GM10266 (cell line): ENCODE results near the gene FBXL20.
"Not testable (repeated sequence)": the region's sequence is repeated elsewhere in the genome, so short reads cannot be mapped to it uniquely, and the experiment has no call there.

Source experiments
- DNase-seq: peaks from one replicate; pipeline ENCODE4 v3.0.0; 2012; ENCODE audit errors: extremely low spot score
- TF ChIP-seq, protein P1 (sequence below): IDR thresholded peaks from 2 replicates; pipeline ENCODE4 v1.5.1; 2012; ENCODE audit warnings: mild to moderate bottlenecking, low read depth; ENCODE audit not compliant: control insufficient read depth, insufficient read depth; ENCODE audit errors: missing control alignments

Gene FBXL20

DNA sequence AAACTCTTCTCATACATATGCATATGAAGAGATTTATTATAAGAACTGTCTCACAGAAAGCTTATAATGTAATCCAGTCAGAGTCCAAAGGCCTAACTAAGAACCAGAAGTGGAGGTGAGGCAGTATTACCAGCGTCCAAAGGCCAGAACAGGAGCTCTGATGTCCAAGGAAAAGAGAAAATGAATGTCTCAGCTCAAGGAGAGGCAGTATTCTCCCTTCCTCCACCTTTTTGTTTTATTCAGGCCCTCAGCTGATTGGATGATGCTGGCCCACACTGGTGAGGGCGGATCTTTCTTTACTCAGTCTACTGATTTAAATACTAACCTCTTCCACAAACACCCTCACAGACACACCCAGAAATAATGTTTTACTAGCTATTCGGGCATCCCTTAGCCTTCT is 43.4 kb downstream of the FBXL20 start:
- DNase-seq: no peak
- TF ChIP-seq, protein P1, sequence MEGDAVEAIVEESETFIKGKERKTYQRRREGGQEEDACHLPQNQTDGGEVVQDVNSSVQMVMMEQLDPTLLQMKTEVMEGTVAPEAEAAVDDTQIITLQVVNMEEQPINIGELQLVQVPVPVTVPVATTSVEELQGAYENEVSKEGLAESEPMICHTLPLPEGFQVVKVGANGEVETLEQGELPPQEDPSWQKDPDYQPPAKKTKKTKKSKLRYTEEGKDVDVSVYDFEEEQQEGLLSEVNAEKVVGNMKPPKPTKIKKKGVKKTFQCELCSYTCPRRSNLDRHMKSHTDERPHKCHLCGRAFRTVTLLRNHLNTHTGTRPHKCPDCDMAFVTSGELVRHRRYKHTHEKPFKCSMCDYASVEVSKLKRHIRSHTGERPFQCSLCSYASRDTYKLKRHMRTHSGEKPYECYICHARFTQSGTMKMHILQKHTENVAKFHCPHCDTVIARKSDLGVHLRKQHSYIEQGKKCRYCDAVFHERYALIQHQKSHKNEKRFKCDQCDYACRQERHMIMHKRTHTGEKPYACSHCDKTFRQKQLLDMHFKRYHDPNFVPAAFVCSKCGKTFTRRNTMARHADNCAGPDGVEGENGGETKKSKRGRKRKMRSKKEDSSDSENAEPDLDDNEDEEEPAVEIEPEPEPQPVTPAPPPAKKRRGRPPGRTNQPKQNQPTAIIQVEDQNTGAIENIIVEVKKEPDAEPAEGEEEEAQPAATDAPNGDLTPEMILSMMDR: no peak

DNA sequence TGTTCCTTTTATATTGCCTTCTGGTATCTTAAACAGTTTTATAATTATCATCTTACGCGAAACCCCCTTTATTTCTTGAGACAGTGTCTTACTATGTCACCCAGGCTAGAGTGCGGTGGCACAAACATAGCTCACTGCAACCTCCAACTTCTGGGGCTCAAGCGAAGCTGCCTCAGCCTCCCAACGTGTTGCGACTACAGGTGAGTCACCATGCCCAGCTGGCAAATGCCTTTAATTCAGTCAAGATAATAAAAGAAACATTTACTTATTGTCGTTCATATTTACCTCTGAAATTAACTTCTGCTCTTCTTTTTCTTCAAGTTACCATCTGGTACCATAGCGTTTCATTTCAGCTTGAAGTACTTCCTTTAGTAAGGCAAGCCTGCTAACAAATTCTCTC is 43.9 kb downstream of the FBXL20 start:
- no peak for DNase-seq
- TF ChIP-seq, protein P1: no peak

DNA sequence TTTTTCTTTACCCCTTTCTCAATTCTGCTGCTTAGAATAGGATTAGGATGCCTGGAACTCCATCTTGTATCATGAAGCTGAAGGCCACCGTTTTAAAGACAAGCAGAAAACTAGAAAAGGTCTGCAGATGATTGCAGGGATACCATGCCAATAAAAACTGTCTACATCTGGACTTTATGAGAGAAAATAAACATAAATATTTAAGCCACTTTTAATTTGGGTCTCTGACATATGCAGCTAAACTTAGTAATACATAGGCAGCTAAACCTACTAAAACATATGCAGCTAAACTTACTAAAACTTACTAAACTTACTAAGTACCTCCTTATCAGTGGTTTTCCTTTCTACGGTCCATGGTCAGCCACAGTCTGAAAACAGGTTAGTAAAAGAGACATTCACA is 48.4 kb downstream of the FBXL20 start:
- DNase-seq: no peak
- TF ChIP-seq, protein P1: no peak

DNA sequence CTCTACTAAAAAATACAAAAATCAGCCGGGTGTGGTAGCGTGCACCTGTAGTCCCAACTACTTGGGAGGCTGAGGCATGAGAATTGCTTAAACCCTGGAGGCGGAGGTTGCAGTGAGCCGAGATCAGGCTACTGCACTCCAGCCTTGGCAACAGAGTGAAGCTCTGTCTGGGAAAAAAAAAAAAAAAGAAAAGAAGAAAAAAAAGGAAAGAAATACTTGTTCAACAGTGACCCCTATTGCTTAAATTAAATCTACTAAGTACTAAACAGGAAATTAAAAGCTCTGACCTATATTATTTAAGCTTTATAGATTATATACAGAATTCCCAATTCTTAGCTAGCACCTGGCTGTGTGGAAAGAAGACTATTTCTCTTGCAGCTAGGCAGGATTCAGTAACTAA is 48.9 kb downstream of the FBXL20 start:
- TF ChIP-seq, protein P1: no peak
- no peak for DNase-seq

DNA sequence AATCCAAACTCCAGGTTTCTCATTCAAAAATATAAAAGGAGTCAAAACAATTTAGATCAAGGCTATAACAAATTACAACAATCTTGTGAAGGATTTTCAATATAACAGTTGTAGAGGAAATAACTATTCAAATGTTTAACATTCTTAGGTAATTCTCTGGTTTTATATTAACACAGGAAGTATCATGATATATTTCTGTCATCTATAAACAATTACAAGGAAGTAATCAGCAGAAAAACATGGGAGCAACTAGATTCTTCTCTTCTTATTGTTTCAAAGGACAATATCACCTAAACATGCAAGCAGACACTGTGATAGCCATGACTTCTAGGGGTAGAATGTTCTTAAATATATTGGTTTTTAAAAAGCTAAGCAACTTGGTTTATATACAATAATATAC is 49.9 kb downstream of the FBXL20 start:
- TF ChIP-seq, protein P1: no peak
- no peak for DNase-seq

DNA sequence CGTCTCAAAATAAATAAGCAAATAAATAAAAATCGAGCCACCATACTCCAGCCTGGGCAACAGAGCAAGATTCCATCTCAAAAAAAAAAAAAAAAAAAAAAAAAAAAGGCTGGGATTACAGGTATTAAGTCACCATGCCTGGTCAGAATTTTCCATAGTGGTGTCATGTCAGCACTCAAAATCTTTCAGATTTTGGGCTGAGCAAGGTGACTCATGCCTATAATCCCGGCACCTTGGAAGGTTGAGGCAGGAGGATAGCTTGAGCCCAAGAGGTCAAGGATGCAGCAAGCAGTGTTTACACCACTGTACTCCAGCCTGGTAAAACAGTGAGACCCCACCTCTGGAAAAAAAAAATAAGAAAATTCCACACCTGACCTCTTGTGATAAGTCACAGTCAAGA is 52.2 kb downstream of the FBXL20 start:
- no peak for DNase-seq
- TF ChIP-seq, protein P1: no peak

DNA sequence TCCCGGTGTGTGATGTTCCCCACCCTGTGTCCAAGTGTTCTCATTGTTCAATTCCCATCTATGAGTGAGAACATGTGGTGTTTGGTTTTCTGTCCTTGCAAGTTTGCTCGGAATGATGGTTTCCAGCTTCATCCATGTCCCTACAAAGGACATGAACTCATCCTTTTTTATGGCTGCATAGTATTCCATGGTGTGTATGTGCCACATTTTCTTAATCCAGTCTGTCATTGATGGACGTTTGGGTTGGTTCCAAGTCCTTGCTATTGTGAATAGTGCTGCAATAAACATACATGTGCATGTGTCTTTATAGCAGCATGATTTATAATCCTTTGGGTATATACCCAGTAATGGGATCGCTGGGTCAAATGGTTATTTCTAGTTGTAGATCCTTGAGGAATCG is 54.6 kb downstream of the FBXL20 start:
- not testable (repeated sequence) for DNase-seq

DNA sequence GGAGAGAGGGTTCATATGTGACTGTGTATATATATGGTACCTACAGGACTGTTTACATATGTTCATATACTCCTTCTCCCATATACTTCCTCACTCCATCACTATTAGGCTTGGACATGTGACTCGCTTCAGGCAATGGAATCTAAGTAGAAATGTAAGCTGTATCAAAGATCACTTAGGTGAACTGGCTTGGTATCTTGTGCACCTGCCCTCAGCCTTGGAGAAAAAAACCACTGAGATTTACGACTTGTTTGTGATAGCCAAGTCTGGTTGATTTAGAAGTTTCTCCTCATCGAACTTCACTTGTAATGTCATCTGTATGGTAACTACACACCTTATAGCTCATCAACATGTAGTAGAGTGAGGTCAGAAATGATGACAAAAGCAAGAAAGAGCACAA is 59.9 kb downstream of the FBXL20 start:
- TF ChIP-seq, protein P1: no peak
- no peak for DNase-seq
